ENCODE results near the gene RPS6KA3. TPM values are rescaled to one million over a fixed set of nuclear protein-coding genes. Genes with fewer than 3 reads are reported as not detected.

The RPS6KA3 gene
- total RNA-seq, 6 experiments from 2014 or later: 36.0 to 63.7 (median 44.7) TPM

- WGBS (ENCODE audit: insufficient coverage, low coverage, low lambda C conversion rate, missing lambda C conversion rate): 60% methylated on average over 2 of the region's 2 CpGs
- no peaks in the 10 kb centered on the region for H3K9me3 ChIP-seq
- H3K36me3 ChIP-seq: no peaks in the 10 kb centered on the region
- no peak for DNase-seq
- H3K27ac ChIP-seq: no peak overlapping the region
- no peaks in the 10 kb centered on the region for H3K4me1 ChIP-seq
- TF ChIP-seq CTCF (IDR thresholded peaks at IDR 0.05) (no peak), POLR2A (IDR thresholded peaks at IDR 0.05) (no peak)
- intact Hi-C loops (cut with DNase I): no loop called here
- no peak for ATAC-seq
- H3K4me3 ChIP-seq: no peak overlapping the region
- H3K27me3 ChIP-seq: no peaks in the 10 kb centered on the region
Observed at GRCh38 chrX:20311505-20311904, 44.8 kb upstream of the RPS6KA3 start.

- no peaks in the 10 kb centered on the region for H3K27me3 ChIP-seq
- no peak overlapping the region for H3K27ac ChIP-seq
- no peak for TF ChIP-seq CTCF (IDR thresholded peaks at IDR 0.05)
- TF ChIP-seq POLR2A (IDR thresholded peaks at IDR 0.05): no peak
- no peak overlapping the region for H3K4me3 ChIP-seq
- H3K4me1 ChIP-seq: no peaks in the 10 kb centered on the region
- DNase-seq (no peak), ATAC-seq (no peak)
- intact Hi-C loops (cut with DNase I): no loop called here
- 51% methylated on average over 8 of the region's 8 CpGs for WGBS (ENCODE audit: insufficient coverage, low coverage, low lambda C conversion rate, missing lambda C conversion rate)
- no peaks in the 10 kb centered on the region for H3K9me3 ChIP-seq
- H3K36me3 ChIP-seq: no peaks in the 10 kb centered on the region
Observed at GRCh38 chrX:20309806-20310205, 43.1 kb upstream of the RPS6KA3 start.

- Histone ChIP-seq H3K4me1 (no peaks in the 10 kb centered on the region), H3K36me3 (no peaks in the 10 kb centered on the region), H3K4me3 (no peak overlapping the region), H3K27ac (no peak overlapping the region), H3K27me3 (no peaks in the 10 kb centered on the region), H3K9me3 (no peaks in the 10 kb centered on the region)
- WGBS (ENCODE audit: insufficient coverage, low coverage, low lambda C conversion rate, missing lambda C conversion rate): 0% methylated on average over 1 of the region's 3 CpGs
- ATAC-seq (peak in 1 of 4 donors; percentile 18), DNase-seq (no peak)
- TF ChIP-seq POLR2A (IDR thresholded peaks at IDR 0.05) (no peak), CTCF (IDR thresholded peaks at IDR 0.05) (no peak)
- intact Hi-C loops (cut with DNase I): no loop called here
Observed at GRCh38 chrX:20306668-20307067, 40.0 kb upstream of the RPS6KA3 start.

- ATAC-seq (no peak), DNase-seq (no peak)
- no peaks in the 10 kb centered on the region for H3K9me3 ChIP-seq
- no peak overlapping the region for H3K4me3 ChIP-seq
- WGBS (ENCODE audit: insufficient coverage, low coverage, low lambda C conversion rate, missing lambda C conversion rate): 55% methylated on average over 3 of the region's 5 CpGs
- H3K4me1 ChIP-seq: no peaks in the 10 kb centered on the region
- TF ChIP-seq POLR2A (IDR thresholded peaks at IDR 0.05) (no peak), CTCF (IDR thresholded peaks at IDR 0.05) (no peak)
- H3K27me3 ChIP-seq: no peaks in the 10 kb centered on the region
- H3K36me3 ChIP-seq: no peaks in the 10 kb centered on the region
- H3K27ac ChIP-seq: no peak overlapping the region
- intact Hi-C loops (cut with DNase I): no loop called here
Observed at GRCh38 chrX:20300822-20301221, 34.1 kb upstream of the RPS6KA3 start.

GRCh38 chrX:20294957-20295356 lies 28.2 kb upstream of the RPS6KA3 start:
- Histone ChIP-seq H3K9me3 (no peaks in the 10 kb centered on the region), H3K27me3 (no peaks in the 10 kb centered on the region), H3K36me3 (no peaks in the 10 kb centered on the region), H3K4me1 (no peaks in the 10 kb centered on the region), H3K4me3 (no peak overlapping the region), H3K27ac (no peak overlapping the region)
- intact Hi-C loops (cut with DNase I): no loop called here
- DNase-seq (no peak), ATAC-seq (no peak)
- WGBS (ENCODE audit: insufficient coverage, low coverage, low lambda C conversion rate, missing lambda C conversion rate): 67% methylated on average over 2 of the region's 2 CpGs
- no peak for TF ChIP-seq POLR2A (IDR thresholded peaks at IDR 0.05)
- TF ChIP-seq CTCF (IDR thresholded peaks at IDR 0.05): no peak

All from right lobe of liver (tissue), 6 donors.